ENCODE measurements around the gene HIPK2.

The HIPK2 gene

GRCh38 chr7:139813151-139813550, 35.4 kb upstream of the HIPK2 start:
- no peaks in the 10 kb centered on the region for H3K4me1 ChIP-seq (ENCODE audit: control insufficient read depth in 5 of 5, insufficient read depth in 5 of 5, low read length in 5 of 5)
- no peak overlapping the region for H3K4me3 ChIP-seq (ENCODE audit: low read depth in 1 of 5, low read length in 5 of 5)
- H3K36me3 ChIP-seq (ENCODE audit: control insufficient read depth in 5 of 5, insufficient read depth in 5 of 5, low read length in 5 of 5) = no peaks in the 10 kb centered on the region
- H3K9ac ChIP-seq (ENCODE audit: low read length in 5 of 5) = no peak overlapping the region
- no peaks in the 10 kb centered on the region for H3K27me3 ChIP-seq (ENCODE audit: control insufficient read depth in 5 of 5, insufficient read depth in 4 of 5, low read length in 5 of 5)
- H3K27ac ChIP-seq (ENCODE audit: low read depth, low read length) = no peak overlapping the region
- no peaks in the 10 kb centered on the region for H3K9me3 ChIP-seq (ENCODE audit: control insufficient read depth in 5 of 5, low read length in 5 of 5)

GRCh38 chr7:139811066-139811465, 33.3 kb upstream of the HIPK2 start:
- Histone ChIP-seq H3K27ac (ENCODE audit: low read depth, low read length) (no peak overlapping the region), H3K27me3 (ENCODE audit: control insufficient read depth in 5 of 5, insufficient read depth in 4 of 5, low read length in 5 of 5) (no peaks in the 10 kb centered on the region), H3K36me3 (ENCODE audit: control insufficient read depth in 5 of 5, insufficient read depth in 5 of 5, low read length in 5 of 5) (no peaks in the 10 kb centered on the region), H3K9me3 (ENCODE audit: control insufficient read depth in 5 of 5, low read length in 5 of 5) (no peaks in the 10 kb centered on the region), H3K9ac (ENCODE audit: low read length in 5 of 5) (no peak overlapping the region), H3K4me1 (ENCODE audit: control insufficient read depth in 5 of 5, insufficient read depth in 5 of 5, low read length in 5 of 5) (peaks cover 0 to 8% (median 6%) of the 10 kb centered on the region in 5 donors), H3K4me3 (ENCODE audit: low read depth in 1 of 5, low read length in 5 of 5) (no peak overlapping the region)

- Histone ChIP-seq H3K4me3 (ENCODE audit: low read depth in 1 of 5, low read length in 5 of 5) (no peak overlapping the region), H3K9me3 (ENCODE audit: control insufficient read depth in 5 of 5, low read length in 5 of 5) (no peaks in the 10 kb centered on the region), H3K4me1 (ENCODE audit: control insufficient read depth in 5 of 5, insufficient read depth in 5 of 5, low read length in 5 of 5) (peaks cover 0 to 8% (median 6%) of the 10 kb centered on the region in 5 donors), H3K27me3 (ENCODE audit: control insufficient read depth in 5 of 5, insufficient read depth in 4 of 5, low read length in 5 of 5) (no peaks in the 10 kb centered on the region), H3K9ac (ENCODE audit: low read length in 5 of 5) (no peak overlapping the region), H3K36me3 (ENCODE audit: control insufficient read depth in 5 of 5, insufficient read depth in 5 of 5, low read length in 5 of 5) (no peaks in the 10 kb centered on the region), H3K27ac (ENCODE audit: low read depth, low read length) (no peak overlapping the region)
Observed at GRCh38 chr7:139808846-139809442, 31.1 kb upstream of the HIPK2 start.

GRCh38 chr7:139808427-139808826, 30.6 kb upstream of the HIPK2 start:
- Histone ChIP-seq H3K9ac (ENCODE audit: low read length in 5 of 5) (no peak overlapping the region), H3K9me3 (ENCODE audit: control insufficient read depth in 5 of 5, low read length in 5 of 5) (no peaks in the 10 kb centered on the region), H3K27me3 (ENCODE audit: control insufficient read depth in 5 of 5, insufficient read depth in 4 of 5, low read length in 5 of 5) (no peaks in the 10 kb centered on the region), H3K27ac (ENCODE audit: low read depth, low read length) (no peak overlapping the region), H3K4me3 (ENCODE audit: low read depth in 1 of 5, low read length in 5 of 5) (no peak overlapping the region), H3K36me3 (ENCODE audit: control insufficient read depth in 5 of 5, insufficient read depth in 5 of 5, low read length in 5 of 5) (no peaks in the 10 kb centered on the region), H3K4me1 (ENCODE audit: control insufficient read depth in 5 of 5, insufficient read depth in 5 of 5, low read length in 5 of 5) (peaks cover 0 to 10% (median 6%) of the 10 kb centered on the region in 5 donors)

- Histone ChIP-seq H3K27ac (ENCODE audit: low read depth, low read length) (no peak overlapping the region), H3K9me3 (ENCODE audit: control insufficient read depth in 5 of 5, low read length in 5 of 5) (no peaks in the 10 kb centered on the region), H3K4me1 (ENCODE audit: control insufficient read depth in 5 of 5, insufficient read depth in 5 of 5, low read length in 5 of 5) (peaks cover 0 to 14% (median 6%) of the 10 kb centered on the region in 5 donors), H3K9ac (ENCODE audit: low read length in 5 of 5) (no peak overlapping the region), H3K36me3 (ENCODE audit: control insufficient read depth in 5 of 5, insufficient read depth in 5 of 5, low read length in 5 of 5) (no peaks in the 10 kb centered on the region), H3K27me3 (ENCODE audit: control insufficient read depth in 5 of 5, insufficient read depth in 4 of 5, low read length in 5 of 5) (no peaks in the 10 kb centered on the region), H3K4me3 (ENCODE audit: low read depth in 1 of 5, low read length in 5 of 5) (no peak overlapping the region)
Observed at GRCh38 chr7:139807009-139807408, 29.2 kb upstream of the HIPK2 start.

- H3K9ac ChIP-seq (ENCODE audit: low read length in 5 of 5) = no peak overlapping the region
- peaks cover 0 to 18% (median 11%) of the 10 kb centered on the region in 5 donors for H3K4me1 ChIP-seq (ENCODE audit: control insufficient read depth in 5 of 5, insufficient read depth in 5 of 5, low read length in 5 of 5)
- no peak overlapping the region for H3K4me3 ChIP-seq (ENCODE audit: low read depth in 1 of 5, low read length in 5 of 5)
- H3K27me3 ChIP-seq (ENCODE audit: control insufficient read depth in 5 of 5, insufficient read depth in 4 of 5, low read length in 5 of 5) = no peaks in the 10 kb centered on the region
- no peak overlapping the region for H3K27ac ChIP-seq (ENCODE audit: low read depth, low read length)
- H3K36me3 ChIP-seq (ENCODE audit: control insufficient read depth in 5 of 5, insufficient read depth in 5 of 5, low read length in 5 of 5) = no peaks in the 10 kb centered on the region
- no peaks in the 10 kb centered on the region for H3K9me3 ChIP-seq (ENCODE audit: control insufficient read depth in 5 of 5, low read length in 5 of 5)
Observed at GRCh38 chr7:139804571-139804970, 26.8 kb upstream of the HIPK2 start.

- Histone ChIP-seq H3K27me3 (ENCODE audit: control insufficient read depth in 5 of 5, insufficient read depth in 4 of 5, low read length in 5 of 5) (no peaks in the 10 kb centered on the region), H3K36me3 (ENCODE audit: control insufficient read depth in 5 of 5, insufficient read depth in 5 of 5, low read length in 5 of 5) (no peaks in the 10 kb centered on the region), H3K9ac (ENCODE audit: low read length in 5 of 5) (no peak overlapping the region), H3K4me3 (ENCODE audit: low read depth in 1 of 5, low read length in 5 of 5) (no peak overlapping the region), H3K4me1 (ENCODE audit: control insufficient read depth in 5 of 5, insufficient read depth in 5 of 5, low read length in 5 of 5) (peaks cover 0 to 20% (median 13%) of the 10 kb centered on the region in 5 donors), H3K9me3 (ENCODE audit: control insufficient read depth in 5 of 5, low read length in 5 of 5) (no peaks in the 10 kb centered on the region), H3K27ac (ENCODE audit: low read depth, low read length) (no peak overlapping the region)
Observed at GRCh38 chr7:139799586-139799985, 21.8 kb upstream of the HIPK2 start.

GRCh38 chr7:139798892-139799291, 21.1 kb upstream of the HIPK2 start:
- Histone ChIP-seq H3K27ac (ENCODE audit: low read depth, low read length) (no peak overlapping the region), H3K4me3 (ENCODE audit: low read depth in 1 of 5, low read length in 5 of 5) (no peak overlapping the region), H3K27me3 (ENCODE audit: control insufficient read depth in 5 of 5, insufficient read depth in 4 of 5, low read length in 5 of 5) (no peaks in the 10 kb centered on the region), H3K36me3 (ENCODE audit: control insufficient read depth in 5 of 5, insufficient read depth in 5 of 5, low read length in 5 of 5) (no peaks in the 10 kb centered on the region), H3K4me1 (ENCODE audit: control insufficient read depth in 5 of 5, insufficient read depth in 5 of 5, low read length in 5 of 5) (peaks cover 0 to 20% (median 13%) of the 10 kb centered on the region in 5 donors), H3K9me3 (ENCODE audit: control insufficient read depth in 5 of 5, low read length in 5 of 5) (no peaks in the 10 kb centered on the region), H3K9ac (ENCODE audit: low read length in 5 of 5) (no peak overlapping the region)

GRCh38 chr7:139798221-139798620, 20.4 kb upstream of the HIPK2 start:
- H3K9ac ChIP-seq (ENCODE audit: low read length in 5 of 5) = no peak overlapping the region
- H3K27me3 ChIP-seq (ENCODE audit: control insufficient read depth in 5 of 5, insufficient read depth in 4 of 5, low read length in 5 of 5) = no peaks in the 10 kb centered on the region
- no peak overlapping the region for H3K4me3 ChIP-seq (ENCODE audit: low read depth in 1 of 5, low read length in 5 of 5)
- H3K4me1 ChIP-seq (ENCODE audit: control insufficient read depth in 5 of 5, insufficient read depth in 5 of 5, low read length in 5 of 5) = peaks cover 0 to 15% (median 13%) of the 10 kb centered on the region in 5 donors
- no peak overlapping the region for H3K27ac ChIP-seq (ENCODE audit: low read depth, low read length)
- H3K36me3 ChIP-seq (ENCODE audit: control insufficient read depth in 5 of 5, insufficient read depth in 5 of 5, low read length in 5 of 5) = no peaks in the 10 kb centered on the region
- H3K9me3 ChIP-seq (ENCODE audit: control insufficient read depth in 5 of 5, low read length in 5 of 5) = no peaks in the 10 kb centered on the region

- Histone ChIP-seq H3K4me3 (ENCODE audit: low read depth in 1 of 5, low read length in 5 of 5) (no peak overlapping the region), H3K9ac (ENCODE audit: low read length in 5 of 5) (no peak overlapping the region), H3K27ac (ENCODE audit: low read depth, low read length) (no peak overlapping the region), H3K27me3 (ENCODE audit: control insufficient read depth in 5 of 5, insufficient read depth in 4 of 5, low read length in 5 of 5) (no peaks in the 10 kb centered on the region), H3K9me3 (ENCODE audit: control insufficient read depth in 5 of 5, low read length in 5 of 5) (no peaks in the 10 kb centered on the region), H3K36me3 (ENCODE audit: control insufficient read depth in 5 of 5, insufficient read depth in 5 of 5, low read length in 5 of 5) (no peaks in the 10 kb centered on the region), H3K4me1 (ENCODE audit: control insufficient read depth in 5 of 5, insufficient read depth in 5 of 5, low read length in 5 of 5) (peaks cover 0 to 14% (median 13%) of the 10 kb centered on the region in 5 donors)
Observed at GRCh38 chr7:139797607-139798006, 19.8 kb upstream of the HIPK2 start.

All from subcutaneous abdominal adipose tissue (tissue), 5 donors.